IMR-90 (cell line): ENCODE results near the gene ALG8. TPM values are rescaled to one million over a fixed set of nuclear protein-coding genes. Genes with fewer than 3 reads are reported as not detected.

Source experiments
- ATAC-seq: fragments of 200-7000 bp; cut with Tn5 transposase; 2 replicates; pipeline ENCODE4 v1.9.1; 2020; ENCODE audit warnings: low read depth, mild to moderate bottlenecking, moderate library complexity
- BruUV-seq: library from RNA; stranded (reverse); fragments of 400-500 nt; replicated peaks from 2 replicates; lab custom pipeline; 2021; lab: Mats Ljungman, UMichigan
- CTCF ChIA-PET: fragments of 300-600 bp; formaldehyde crosslinking; extraction: SDS; loops from one replicate; lab custom pipeline; 2021; ENCODE audit warnings: antibody characterized with exemption; lab: Yijun Ruan, JAX
- POLR2A ChIA-PET: fragments of 300-600 bp; sonication (Branson Sonifier 250); formaldehyde crosslinking; loops from one replicate; lab custom pipeline; 2022; ENCODE audit warnings: antibody characterized with exemption; ENCODE audit not compliant: unreplicated experiment; lab: Charles Lee
- DNase-seq: peaks from one replicate; pipeline ENCODE4 v3.0.0; 2013
- H2AFZ ChIP-seq: replicated peaks from 2 replicates; pipeline ENCODE3; 2013; ENCODE audit warnings: low read length, mild to moderate bottlenecking; ENCODE audit not compliant: poor library complexity
- H2AK5ac ChIP-seq: 2 replicates; pipeline ENCODE4 v1.6.1; 2013; ENCODE audit warnings: low read depth, low read length, inconsistent platforms
- H2AK9ac ChIP-seq: replicated peaks from 2 replicates; pipeline ENCODE3; 2013; ENCODE audit warnings: mild to moderate bottlenecking, low read depth, low read length, moderate library complexity; ENCODE audit not compliant: poor library complexity
- H2BK120ac ChIP-seq: 2 replicates; pipeline ENCODE4 v1.6.1; 2013; ENCODE audit warnings: low read depth, low read length, inconsistent platforms
- H2BK15ac ChIP-seq: 3 replicates; pipeline ENCODE4 v1.6.1; 2013; ENCODE audit warnings: low read depth, low read length, inconsistent platforms
- H2BK20ac ChIP-seq: 2 replicates; pipeline ENCODE4 v1.6.1; 2013; ENCODE audit warnings: low read depth, mild to moderate bottlenecking, inconsistent platforms, low read length, moderate library complexity
- H2BK5ac ChIP-seq: 2 replicates; pipeline ENCODE4 v1.6.1; 2013; ENCODE audit warnings: mild to moderate bottlenecking, low read depth, low read length, inconsistent platforms; ENCODE audit not compliant: poor library complexity, severe bottlenecking
- H3K14ac ChIP-seq: replicated peaks from 2 replicates; pipeline ENCODE4 v1.6.1; 2013; ENCODE audit warnings: low read depth, low read length, inconsistent platforms
- H3K18ac ChIP-seq: 2 replicates; pipeline ENCODE4 v1.6.1; 2013; ENCODE audit warnings: low read depth, low read length, control low read depth
- H3K23ac ChIP-seq: 2 replicates; pipeline ENCODE4 v1.6.1; 2013; ENCODE audit warnings: low read depth, low read length, inconsistent platforms
- H3K27ac ChIP-seq: 2 replicates; pipeline ENCODE4 v1.5.1; 2013; ENCODE audit warnings: mild to moderate bottlenecking, control low read depth, low read length; ENCODE audit not compliant: insufficient read depth
- H3K27me3 ChIP-seq: 2 replicates; pipeline ENCODE4 v1.6.1; 2013; ENCODE audit warnings: low read length; ENCODE audit not compliant: control insufficient read depth, insufficient read depth
- H3K36me3 ChIP-seq: 2 replicates; pipeline ENCODE4 v1.6.1; 2013; ENCODE audit warnings: low read length, mixed read lengths; ENCODE audit not compliant: control insufficient read depth, insufficient read depth
- H3K4ac ChIP-seq: 2 replicates; pipeline ENCODE4 v1.6.1; 2013; ENCODE audit warnings: low read depth, low read length, inconsistent platforms
- H3K4me1 ChIP-seq: 2 replicates; pipeline ENCODE4 v1.6.1; 2013; ENCODE audit warnings: low read length, mixed read lengths; ENCODE audit not compliant: control insufficient read depth, insufficient read depth
- H3K4me2 ChIP-seq: 2 replicates; pipeline ENCODE4 v1.6.1; 2013; ENCODE audit warnings: low read depth, mild to moderate bottlenecking, control low read depth, low read length, moderate library complexity
- H3K4me3 ChIP-seq: 2 replicates; pipeline ENCODE4 v1.5.1; 2013; ENCODE audit warnings: low read depth, mild to moderate bottlenecking, control low read depth, low read length, moderate library complexity; ENCODE audit not compliant: insufficient read depth
- H3K56ac ChIP-seq: 2 replicates; pipeline ENCODE4 v1.6.1; 2013; ENCODE audit warnings: low read length, inconsistent platforms; ENCODE audit not compliant: insufficient read depth; ENCODE audit errors: extremely low read depth
- H3K79me1 ChIP-seq, 2 experiments: 2 replicates each; pipeline ENCODE4 v1.6.1; 2013; ENCODE audit warnings: low read length in 2 of 2, inconsistent platforms in 1 of 2, low read depth in 1 of 2
- H3K9ac ChIP-seq: 2 replicates; pipeline ENCODE4 v1.6.1; 2013; ENCODE audit warnings: low read depth, low read length, control low read depth
- H3K9me1 ChIP-seq: 2 replicates; pipeline ENCODE4 v1.6.1; 2013; ENCODE audit warnings: low read length, inconsistent platforms; ENCODE audit not compliant: insufficient read depth
- H3K9me3 ChIP-seq: 2 replicates; pipeline ENCODE4 v1.6.1; 2013; ENCODE audit warnings: low read length; ENCODE audit not compliant: control insufficient read depth, insufficient read depth
- H4K20me1 ChIP-seq: 2 replicates; pipeline ENCODE4 v1.6.1; 2013; ENCODE audit warnings: low read length, inconsistent platforms; ENCODE audit not compliant: insufficient read depth
- H4K5ac ChIP-seq: 2 replicates; pipeline ENCODE4 v1.6.1; 2013; ENCODE audit warnings: mild to moderate bottlenecking, low read depth, low read length, control low read depth
- H4K8ac ChIP-seq, 2 experiments: 2 replicates each; pipeline ENCODE4 v1.6.1; 2013; ENCODE audit warnings: low read depth in 2 of 2, low read length in 2 of 2, control low read depth in 1 of 2, inconsistent platforms in 1 of 2
- H4K91ac ChIP-seq: 2 replicates; pipeline ENCODE4 v1.6.1; 2013; ENCODE audit warnings: low read depth, low read length, inconsistent platforms; ENCODE audit not compliant: insufficient read depth
- FOS ChIP-seq: fragments of 150-350 bp; IDR thresholded peaks from 2 replicates; pipeline ENCODE4 v1.6.1; 2016; ENCODE audit warnings: low read depth, low read length
- NFE2L2 ChIP-seq: fragments of 150-350 bp; IDR thresholded peaks from 2 replicates; pipeline ENCODE4 v1.6.1; 2016; ENCODE audit warnings: low read depth, mild to moderate bottlenecking, low read length
- POLR2A ChIP-seq: IDR thresholded peaks from 2 replicates; pipeline ENCODE4 v1.6.1; 2012; ENCODE audit warnings: mild to moderate bottlenecking, low read depth, low read length
- RCOR1 ChIP-seq: IDR thresholded peaks from 2 replicates; pipeline ENCODE4 v1.6.1; 2012; ENCODE audit warnings: mild to moderate bottlenecking, low read length, improper control_type of control experiment; ENCODE audit not compliant: insufficient replicate concordance
- RFX5 ChIP-seq: IDR thresholded peaks from 2 replicates; pipeline ENCODE4 v1.8.0; 2012; ENCODE audit warnings: low read depth, mild to moderate bottlenecking, low read length, moderate library complexity
- WGBS, 2 experiments: methylation state at CpG; one replicate each; pipeline versions ENCODE4 v1.1.5 to v1.1.7; 2013; ENCODE audit warnings: missing lambda C conversion rate in 2 of 2; ENCODE audit not compliant: insufficient read length in 1 of 2; ENCODE audit errors: extremely low coverage in 2 of 2; 5-methylcytosine and 5-hydroxymethylcytosine counted together
- dilution Hi-C: fragments of 300-500 bp; cut with HindIII; formaldehyde crosslinking; loops from one replicate; pipeline ENCODE4 v1.14.3; 2018; ENCODE audit warnings: low sequenced_read_pairs; ENCODE audit not compliant: unreplicated experiment
- in situ Hi-C: fragments of 300-500 bp; cut with MboI; formaldehyde crosslinking; loops from 3 replicates; pipeline ENCODE4 v1.14.3; 2019; ENCODE audit warnings: low sequenced_read_pairs, inconsistent platforms, mixed read lengths
- intact Hi-C: fragments of 100-400 bp; cut with micrococcal nuclease; formaldehyde crosslinking; loops from 2 replicates; pipeline ENCODE4 v1.10.0; 2022
- polyA plus RNA-seq, 3 experiments: library from polyadenylated mRNA; depleted of rRNA; stranded (reverse); fragments of >200 nt; gene quantifications; 2 replicates each; pipeline ENCODE4 v1.2.3, GENCODE V29; 2012; ENCODE audit warnings: low replicate concordance in 1 of 3
- total RNA-seq: library from RNA; depleted of rRNA; stranded (reverse); fragments of >200 nt; gene quantifications from 2 replicates; pipeline ENCODE4 v1.2.3, GENCODE V29; 2012

The ALG8 gene
- total and polyA plus RNA-seq, 2 of the 4 experiments (the other 2 are of a cell fraction): 27.8 to 31.8 TPM

- Histone ChIP-seq H3K27me3 (no peaks in the 10 kb centered on the region), H3K4me3 (no peak overlapping the region), H3K79me1 (no peaks in the 10 kb centered on the region; a peak in 1 of 4 replicates), H3K9ac (no peak overlapping the region), H3K9me1 (peaks cover 4% of the 10 kb centered on the region; the same call in 1 of the 2 replicates), H3K9me3 (no peaks in the 10 kb centered on the region), H3K14ac (no peak overlapping the region), H4K91ac (no peak overlapping the region), H2AK5ac (no peak overlapping the region), H2BK15ac (no peak overlapping the region), H4K5ac (no peak overlapping the region), H3K4me1 (peaks cover 2% of the 10 kb centered on the region; the same call in 1 of the 2 replicates), H4K8ac (no peak overlapping the region), H2BK5ac (no peak overlapping the region), H2BK20ac (no peak overlapping the region), H2AK9ac (no peak overlapping the region), H3K56ac (no peak overlapping the region), H2BK120ac (no peak overlapping the region), H4K20me1 (0 out of 2 replicates have a peak, but pooled peaks cover 2% of the 10 kb centered on the region), H3K23ac (no peak overlapping the region), H3K4me2 (no peak overlapping the region), H3K18ac (no peak overlapping the region), H2AFZ (no peak overlapping the region), H3K27ac (no peak overlapping the region), H3K4ac (no peak overlapping the region), H3K36me3 (peaks cover 6% of the 10 kb centered on the region)
- ATAC-seq (no peak), DNase-seq (no peak)
- ChIA-PET POLR2A (no interaction called here), CTCF (no interaction called here)
- dilution Hi-C loops (no loop called here), in situ Hi-C loops (no loop called here), intact Hi-C loops (no loop called here)
- TF ChIP-seq FOS (no peak), RCOR1 (no peak), POLR2A (no peak), RFX5 (no peak), NFE2L2 (no peak)
- WGBS, 2 experiments: 100% methylated on average over 2 of the region's 6 CpGs
- BruUV-seq: no TSS peak
Measured at GRCh38 chr11:78112582-78113275, 26.7 kb downstream of the ALG8 start.
